Effector memory CD4-positive, alpha-beta T cell (primary cell): ENCODE measurements around the gene LMBRD2.

Experiments
- DNase-seq, 3 donors: peaks; one replicate each; pipeline ENCODE4 v3.0.0-alpha.2; 2020
- H3K27ac ChIP-seq: 2 replicates; pipeline ENCODE4 v1.7.0; 2013; ENCODE audit warnings: mild to moderate bottlenecking, low read length, moderate library complexity; ENCODE audit not compliant: insufficient read depth, poor library complexity, severe bottlenecking
- H3K27me3 ChIP-seq: replicated peaks from 2 replicates; pipeline ENCODE4 v1.7.0; 2013; ENCODE audit warnings: mild to moderate bottlenecking, low read length; ENCODE audit not compliant: insufficient read depth, control insufficient read depth, poor library complexity, severe bottlenecking
- H3K36me3 ChIP-seq: 2 replicates; pipeline ENCODE4 v1.7.0; 2013; ENCODE audit warnings: mild to moderate bottlenecking, low read length, moderate library complexity; ENCODE audit not compliant: control insufficient read depth, insufficient read depth
- H3K4me1 ChIP-seq: 2 replicates; pipeline ENCODE4 v1.7.0; 2013; ENCODE audit warnings: low read length, mild to moderate bottlenecking; ENCODE audit not compliant: control insufficient read depth, insufficient read depth, poor library complexity, severe bottlenecking
- H3K4me3 ChIP-seq: 2 replicates; pipeline ENCODE4 v1.7.0; 2013; ENCODE audit warnings: low read length, low read depth, mild to moderate bottlenecking; ENCODE audit not compliant: insufficient read depth, poor library complexity, severe bottlenecking
- H3K9me3 ChIP-seq: 2 replicates; pipeline ENCODE4 v1.7.0; 2013; ENCODE audit warnings: mild to moderate bottlenecking, low read length, moderate library complexity; ENCODE audit not compliant: control insufficient read depth

Gene LMBRD2

DNA sequence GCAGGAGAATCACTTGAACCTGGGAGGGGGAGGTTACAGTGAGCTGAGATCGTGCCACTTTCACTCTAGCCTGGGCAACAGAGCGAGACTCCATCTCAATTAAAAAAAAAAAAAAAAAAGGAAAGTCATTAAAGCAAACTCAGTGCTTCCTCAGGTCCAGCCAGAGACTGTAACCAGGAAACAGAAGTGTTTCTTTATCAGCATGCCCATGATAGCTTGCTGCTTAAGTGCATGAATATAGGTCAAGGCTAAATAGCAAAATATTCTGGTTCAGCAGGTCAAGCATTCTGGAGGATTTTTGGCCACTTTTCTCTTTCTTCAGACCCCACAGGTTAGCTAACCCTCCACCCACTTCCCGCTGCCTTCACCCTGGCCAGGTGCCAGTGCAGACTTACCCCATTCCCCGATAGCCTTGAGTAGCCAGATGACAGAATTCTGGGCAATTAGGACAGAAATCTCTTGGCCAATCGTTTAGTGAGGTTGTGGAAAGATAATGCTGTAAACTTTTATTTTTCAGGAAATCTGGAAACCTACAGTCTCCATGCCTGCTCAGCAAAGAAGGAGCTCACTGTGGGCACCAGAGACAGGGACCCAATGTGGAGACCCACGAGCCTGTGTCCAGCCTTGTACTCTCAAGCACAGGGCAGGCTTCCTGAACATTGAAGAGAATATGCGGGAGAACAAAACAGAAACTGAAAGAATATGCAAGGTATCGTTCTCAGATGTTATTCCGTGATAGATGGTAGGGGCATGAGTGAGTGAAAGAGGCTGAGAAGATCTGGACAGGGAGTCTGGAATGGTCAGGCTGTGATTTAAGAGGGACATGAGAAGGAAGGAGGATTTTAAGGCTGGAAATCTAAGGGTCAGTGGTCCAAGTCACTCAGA, 80.8 kb downstream of the LMBRD2 start:
- DNase-seq, result no peak
- Histone ChIP-seq H3K27me3 (no peaks in the 10 kb centered on the region), H3K36me3 (no peaks in the 10 kb centered on the region), H3K4me1 (no peaks in the 10 kb centered on the region), H3K4me3 (peak overlapping the region; percentile 4), H3K9me3 (no peaks in the 10 kb centered on the region), H3K27ac (no peak overlapping the region)

- H3K4me1 ChIP-seq, result no peaks in the 10 kb centered on the region
- H3K27me3 ChIP-seq, result no peaks in the 10 kb centered on the region
- no peak for DNase-seq
- no peak overlapping the region for H3K4me3 ChIP-seq
- H3K9me3 ChIP-seq, result no peaks in the 10 kb centered on the region
- no peak overlapping the region for H3K27ac ChIP-seq
- H3K36me3 ChIP-seq, result no peaks in the 10 kb centered on the region
Measured at GRCh38 chr5:36068751-36069281, 82.9 kb downstream of the LMBRD2 start.

DNA sequence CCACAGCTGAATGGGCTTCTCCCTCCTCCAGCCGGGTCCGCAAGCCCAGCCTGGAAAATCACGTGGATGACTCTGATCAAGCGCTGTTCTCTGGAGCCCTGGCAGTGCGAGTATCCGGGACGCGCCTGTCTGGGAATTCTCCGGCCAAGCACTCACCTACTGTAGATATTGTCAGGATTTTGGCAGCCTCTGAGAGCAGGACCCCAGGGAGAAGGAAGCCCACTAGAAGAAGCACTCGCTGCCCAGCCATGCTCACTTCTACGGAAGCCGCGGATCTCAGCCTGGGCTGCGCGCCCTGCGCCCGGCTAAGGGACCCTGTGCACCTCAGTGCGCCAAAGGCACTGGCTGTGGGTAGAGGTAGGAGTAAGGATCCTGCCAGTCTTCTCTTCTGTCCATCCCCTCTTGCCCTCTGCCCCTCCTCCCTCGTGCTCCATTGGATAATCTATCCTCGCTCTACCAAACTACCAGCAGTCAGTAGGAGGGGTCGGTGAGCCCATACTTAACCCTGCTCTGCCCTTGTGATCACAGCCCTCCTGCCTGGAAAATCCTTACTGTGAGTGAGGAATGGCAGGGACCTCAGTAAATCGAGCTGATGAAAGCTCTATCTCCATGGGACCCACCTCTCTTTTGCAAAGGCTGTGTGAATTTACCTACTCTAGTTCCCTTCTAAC, 85.0 kb downstream of the LMBRD2 start, which contains the start of gene UGT3A2:
UGT3A2 (minus strand) TSS at position 343 of the 671 bp plus-strand sequence; CDS start at position 250, 93 bp downstream.
- Histone ChIP-seq H3K27me3 (no peaks in the 10 kb centered on the region), H3K27ac (no peak within 1 kb of the TSS), H3K4me1 (no peaks in the 10 kb centered on the region), H3K4me3 (no peak within 1 kb of the TSS), H3K36me3 (no peaks in the 10 kb centered on the region), H3K9me3 (no peaks in the 10 kb centered on the region)
- no peak for DNase-seq

DNA sequence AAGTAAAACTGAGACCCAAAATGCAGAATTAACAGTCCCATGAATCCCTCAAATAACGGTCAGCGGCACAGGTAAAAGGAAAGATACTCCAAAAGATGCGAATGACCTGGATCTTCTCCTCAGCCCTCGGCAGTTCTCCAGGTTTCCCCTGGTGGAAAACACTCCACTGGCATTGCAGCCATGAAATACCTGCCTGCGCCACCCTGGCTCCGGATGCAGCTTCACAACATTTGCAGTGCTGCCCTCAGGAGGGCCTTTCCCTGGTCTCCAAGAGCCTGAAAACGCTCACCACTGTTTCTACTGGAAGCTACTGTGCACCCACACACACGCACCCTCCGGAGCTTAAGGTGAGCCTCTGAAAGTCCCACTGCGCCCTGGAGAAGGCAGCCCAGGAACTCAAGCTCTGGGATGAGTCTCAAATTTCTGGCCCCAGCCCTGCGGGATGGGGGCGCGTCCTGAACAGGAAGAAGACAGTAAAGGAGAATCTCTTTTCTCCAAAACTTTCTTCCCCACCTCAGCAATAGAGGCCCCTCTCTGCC, 85.6 kb downstream of the LMBRD2 start:
- Histone ChIP-seq H3K4me3 (no peak overlapping the region), H3K27ac (no peak overlapping the region)

GRCh38 chr5:36060420-36060887, 91.2 kb downstream of the LMBRD2 start:
- H3K4me3 ChIP-seq, result no peak overlapping the region
- no peak overlapping the region for H3K27ac ChIP-seq
- H3K27me3 ChIP-seq, result no peaks in the 10 kb centered on the region
- H3K4me1 ChIP-seq, result no peaks in the 10 kb centered on the region
- H3K9me3 ChIP-seq, result no peaks in the 10 kb centered on the region
- no peak for DNase-seq
- H3K36me3 ChIP-seq, result no peaks in the 10 kb centered on the region

More for the DNA sequence above, 85.6 kb downstream of the LMBRD2 start:
- Histone ChIP-seq H3K36me3 (no peaks in the 10 kb centered on the region), H3K9me3 (no peaks in the 10 kb centered on the region), H3K4me1 (no peaks in the 10 kb centered on the region), H3K27me3 (no peaks in the 10 kb centered on the region)
- DNase-seq, result no peak

DNA sequence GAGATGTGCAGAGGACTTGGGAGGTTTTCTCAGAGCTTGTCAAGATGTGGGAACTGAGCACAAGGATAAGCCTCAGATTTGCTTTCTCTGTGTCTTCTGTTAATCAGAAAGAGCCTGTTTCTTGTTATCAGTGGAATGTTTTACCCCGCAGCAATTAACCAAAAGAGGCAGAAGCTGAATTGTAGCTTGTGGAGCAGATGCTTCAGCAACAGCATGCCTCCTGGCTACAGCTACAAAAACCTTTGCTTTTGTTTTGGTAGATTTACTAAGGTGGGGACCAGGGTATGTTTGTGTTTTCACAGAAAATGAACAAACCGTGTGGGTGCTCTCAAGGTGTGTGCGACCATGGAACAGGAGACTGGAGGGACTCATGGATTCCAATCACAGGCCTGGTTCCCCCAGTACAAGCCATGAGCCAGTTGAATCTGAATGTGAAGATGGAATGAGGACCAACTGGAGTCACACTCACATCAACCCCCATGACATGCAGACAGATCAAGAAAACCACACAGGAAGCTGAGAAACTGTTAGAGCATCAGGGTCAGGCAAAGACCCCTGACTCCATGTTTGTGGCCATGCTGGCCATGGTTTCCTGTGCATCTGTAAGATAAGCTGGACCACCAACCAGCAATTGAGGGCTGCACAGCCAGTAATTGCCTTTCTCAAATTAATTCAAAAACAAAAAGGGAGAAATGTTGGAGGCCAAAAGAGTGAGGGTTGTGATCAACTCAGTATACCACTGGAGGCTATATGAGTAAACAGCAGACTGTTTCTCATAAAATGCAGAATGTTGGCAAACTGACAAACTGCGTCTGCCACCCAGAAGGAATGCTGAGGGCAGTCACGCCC, 91.9 kb downstream of the LMBRD2 start:
- no peak for DNase-seq
- Histone ChIP-seq H3K4me1 (no peaks in the 10 kb centered on the region), H3K27me3 (no peaks in the 10 kb centered on the region), H3K27ac (no peak overlapping the region), H3K9me3 (no peaks in the 10 kb centered on the region), H3K4me3 (no peak overlapping the region), H3K36me3 (no peaks in the 10 kb centered on the region)

- H3K4me3 ChIP-seq, result no peak overlapping the region
- no peak for DNase-seq
- no peaks in the 10 kb centered on the region for H3K4me1 ChIP-seq
- H3K36me3 ChIP-seq, result no peaks in the 10 kb centered on the region
- H3K9me3 ChIP-seq, result no peaks in the 10 kb centered on the region
- no peaks in the 10 kb centered on the region for H3K27me3 ChIP-seq
- no peak overlapping the region for H3K27ac ChIP-seq
Measured at GRCh38 chr5:36058776-36059175, 92.9 kb downstream of the LMBRD2 start.

DNA sequence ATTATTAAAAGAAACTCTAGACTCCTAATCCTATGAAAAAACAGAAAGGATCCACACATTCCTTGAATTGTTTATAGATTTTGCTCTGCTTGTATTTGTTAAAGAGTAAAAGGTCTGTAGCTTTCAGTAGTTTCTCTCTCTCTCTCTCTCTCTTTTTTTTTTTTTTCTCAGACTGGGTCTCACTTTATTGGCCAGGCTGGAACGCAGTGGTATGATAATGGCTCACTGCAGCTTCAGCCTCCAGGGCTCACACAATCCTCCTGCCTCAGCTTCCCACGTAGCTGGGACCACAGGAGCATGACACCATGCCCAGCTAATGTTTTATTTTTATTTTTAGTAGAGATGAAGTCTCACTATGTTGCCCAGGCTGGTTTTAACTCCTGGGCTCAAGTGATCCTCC, 94.3 kb downstream of the LMBRD2 start:
- H3K27ac ChIP-seq, result no peak overlapping the region
- no peak for DNase-seq
- no peak overlapping the region for H3K4me3 ChIP-seq
- no peaks in the 10 kb centered on the region for H3K4me1 ChIP-seq
- H3K27me3 ChIP-seq, result no peaks in the 10 kb centered on the region
- no peaks in the 10 kb centered on the region for H3K36me3 ChIP-seq
- H3K9me3 ChIP-seq, result no peaks in the 10 kb centered on the region

DNA sequence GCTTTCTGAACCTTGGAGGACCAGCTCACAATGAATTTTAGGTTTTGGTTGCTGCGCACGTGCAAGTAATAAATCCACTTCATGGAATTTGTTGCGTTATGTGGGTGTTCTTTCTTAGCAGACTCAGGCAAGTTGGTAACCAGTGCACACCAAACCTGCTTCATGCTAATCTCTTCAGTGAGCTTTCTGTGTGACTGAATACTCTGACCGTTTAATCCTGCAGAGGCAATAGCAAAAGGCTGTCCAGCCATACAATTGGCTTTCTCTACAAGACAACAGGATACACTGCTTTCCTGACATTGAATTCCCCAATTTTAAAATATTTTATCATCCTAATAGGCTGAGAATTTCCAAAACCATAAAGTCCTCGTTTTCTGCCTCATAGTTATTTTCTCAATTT, 95.3 kb downstream of the LMBRD2 start:
- no peak overlapping the region for H3K4me3 ChIP-seq

More for the DNA sequence above, 95.3 kb downstream of the LMBRD2 start:
- H3K27ac ChIP-seq, result no peak overlapping the region
- H3K9me3 ChIP-seq, result no peaks in the 10 kb centered on the region
- H3K4me1 ChIP-seq, result no peaks in the 10 kb centered on the region
- no peaks in the 10 kb centered on the region for H3K36me3 ChIP-seq
- no peak for DNase-seq
- H3K27me3 ChIP-seq, result no peaks in the 10 kb centered on the region
